Neutrophil (primary cell): Measurements from ENCODE around the gene DNAH11.
A peak's percentile ranks its signal among the peaks of the same experiment; 100 is the strongest.

ENCODE experiments used
- H3K27ac ChIP-seq: fragments of 200-600 bp; sonication (generic); 2 replicates; pipeline ENCODE4 v1.5.1; 2016; ENCODE audit warnings: mild to moderate bottlenecking, moderate library complexity
- H3K27me3 ChIP-seq: fragments of 200-600 bp; sonication (generic); 2 replicates; pipeline ENCODE4 v1.6.0; 2016; ENCODE audit warnings: mild to moderate bottlenecking
- H3K36me3 ChIP-seq: fragments of 200-600 bp; sonication (generic); 2 replicates; pipeline ENCODE4 v1.5.1; 2017
- H3K4me1 ChIP-seq, 2 experiments: fragments of 200-600 bp in 1 of 2; sonication (generic) in 1 of 2; 1 replicate in 1 of 2; 2 replicates in 1 of 2; pipeline versions ENCODE4 v1.5.1 to v1.6.1; 2013 to 2016; ENCODE audit warnings: low read depth in 1 of 2, low read length in 1 of 2, mild to moderate bottlenecking in 1 of 2, moderate library complexity in 1 of 2; ENCODE audit not compliant: control insufficient read depth in 1 of 2, insufficient read depth in 1 of 2
- H3K4me3 ChIP-seq, 2 experiments: fragments of 200-600 bp in 1 of 2; sonication (generic) in 1 of 2; 1 replicate in 1 of 2; 2 replicates in 1 of 2; pipeline ENCODE4 v1.5.1; 2013 to 2016; ENCODE audit warnings: low read depth in 1 of 2, low read length in 1 of 2, mild to moderate bottlenecking in 1 of 2, moderate library complexity in 1 of 2
- H3K9me3 ChIP-seq: fragments of 200-600 bp; sonication (generic); 2 replicates; pipeline ENCODE4 v1.5.1; 2016
- CTCF ChIP-seq: fragments of 200-600 bp; sonication (generic); IDR thresholded peaks from 2 replicates; pipeline ENCODE4 v1.5.1; 2016; ENCODE audit warnings: antibody characterized with exemption

DNAH11 gene

DNA sequence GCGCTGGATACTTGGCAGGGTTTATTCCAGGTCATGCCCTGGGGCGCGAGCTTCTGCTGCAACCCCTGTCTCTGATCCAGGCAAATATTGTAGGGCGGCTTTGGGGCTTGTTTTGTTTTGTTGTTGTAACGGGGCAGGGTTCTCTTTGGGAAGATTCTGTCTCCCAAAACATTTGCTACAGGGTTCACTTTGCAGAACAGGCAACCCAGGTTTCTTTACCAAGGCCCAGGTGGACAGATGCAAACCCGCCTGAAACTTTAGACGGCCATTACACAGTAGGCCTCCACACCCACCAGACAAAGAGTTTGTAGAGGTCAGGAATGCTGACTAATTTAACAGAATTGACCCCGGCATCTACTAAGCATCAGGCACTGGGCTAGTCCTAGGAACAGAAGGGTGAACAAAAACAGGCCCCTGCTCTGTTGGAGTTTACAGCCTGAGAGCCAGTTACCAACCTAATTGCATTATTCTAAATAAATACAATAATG is 403.4 kb downstream of the DNAH11 start:
- Histone ChIP-seq H3K4me3 (peak overlapping the region; percentile 68 to 80), H3K27ac (peak overlapping the region; percentile 81), H3K9me3 (no peaks in the 10 kb centered on the region), H3K4me1 (peaks cover 52 to 63% of the 10 kb centered on the region in 2 experiments), H3K27me3 (no peaks in the 10 kb centered on the region), H3K36me3 (no peaks in the 10 kb centered on the region)
- TF ChIP-seq CTCF = no peak

DNA sequence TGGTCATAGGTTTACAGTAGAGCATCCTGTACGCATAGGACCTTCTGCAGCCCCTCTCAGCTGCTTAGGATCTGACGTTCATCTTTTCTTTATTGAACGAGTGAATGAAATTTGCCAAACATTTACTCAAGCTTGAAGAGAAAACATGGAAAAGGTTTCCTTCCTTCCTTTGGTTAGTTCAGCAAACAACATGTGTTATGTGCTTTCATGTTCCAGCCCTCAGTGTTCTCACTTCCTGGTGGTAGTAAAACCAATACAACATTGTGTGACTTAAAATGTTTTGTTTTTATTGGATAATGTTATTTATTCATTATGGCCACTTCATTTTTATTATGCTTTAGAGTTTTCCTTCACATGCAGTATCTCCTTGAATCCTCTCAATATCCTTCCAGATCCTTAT is 404.2 kb downstream of the DNAH11 start:
- H3K27me3 ChIP-seq = no peaks in the 10 kb centered on the region
- H3K9me3 ChIP-seq = no peaks in the 10 kb centered on the region
- peak overlapping the region; percentile 46 for H3K27ac ChIP-seq
- no peak for TF ChIP-seq CTCF
- no peak overlapping the region for H3K4me3 ChIP-seq
- peaks cover 44 to 55% of the 10 kb centered on the region in 2 experiments for H3K4me1 ChIP-seq
- H3K36me3 ChIP-seq = no peaks in the 10 kb centered on the region

DNA sequence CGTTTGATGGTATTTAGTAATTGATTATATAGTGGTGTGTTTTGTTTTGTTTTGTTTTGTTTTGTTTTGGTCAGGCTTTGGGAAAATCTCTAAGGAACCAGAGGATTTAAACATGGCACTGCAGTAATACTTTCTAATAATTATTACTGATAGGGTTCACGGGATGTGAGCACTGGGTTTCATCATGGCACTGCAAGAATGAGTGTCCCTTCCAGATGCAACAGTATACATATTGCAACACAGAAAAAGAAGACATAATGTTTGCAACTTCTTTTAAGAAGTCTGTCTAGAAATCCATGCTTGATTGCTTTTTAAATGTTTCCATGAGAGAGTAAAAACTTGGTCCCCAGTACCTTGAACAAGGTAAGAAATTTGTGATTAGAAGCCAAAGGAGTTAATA is 405.1 kb downstream of the DNAH11 start:
- peak overlapping the region; percentile 46 for H3K27ac ChIP-seq
- no peaks in the 10 kb centered on the region for H3K9me3 ChIP-seq
- no peak overlapping the region for H3K4me3 ChIP-seq
- H3K36me3 ChIP-seq = no peaks in the 10 kb centered on the region
- H3K27me3 ChIP-seq = no peaks in the 10 kb centered on the region
- no peak for TF ChIP-seq CTCF
- H3K4me1 ChIP-seq = peaks cover 35 to 46% of the 10 kb centered on the region in 2 experiments

GRCh38 chr7:21948364-21948763 is 405.5 kb downstream of the DNAH11 start:
- no peak for TF ChIP-seq CTCF
- no peak overlapping the region for H3K27ac ChIP-seq
- no peaks in the 10 kb centered on the region for H3K9me3 ChIP-seq
- H3K27me3 ChIP-seq = no peaks in the 10 kb centered on the region
- no peak overlapping the region for H3K4me3 ChIP-seq
- H3K4me1 ChIP-seq = peaks cover 31 to 42% of the 10 kb centered on the region in 2 experiments
- H3K36me3 ChIP-seq = no peaks in the 10 kb centered on the region

- Histone ChIP-seq H3K36me3 (no peaks in the 10 kb centered on the region), H3K9me3 (no peaks in the 10 kb centered on the region)
- no peak for TF ChIP-seq CTCF
Observed at GRCh38 chr7:21948887-21949540, 406.2 kb downstream of the DNAH11 start.

More at GRCh38 chr7:21948887-21949540, 406.2 kb downstream of the DNAH11 start:
- Histone ChIP-seq H3K4me1 (peaks cover 24 to 35% of the 10 kb centered on the region in 2 experiments), H3K4me3 (no peak overlapping the region), H3K27ac (no peak overlapping the region), H3K27me3 (no peaks in the 10 kb centered on the region)
